HepG2 (cell line): Measurements from ENCODE around the gene CERS5. TPM values are rescaled to one million over a fixed set of nuclear protein-coding genes. Genes with fewer than 3 reads are reported as not detected.
A peak's percentile ranks its signal among the peaks of the same experiment; 100 is the strongest.

ENCODE experiments used
- CSRNP2 ChIP-seq: sonication (generic); formaldehyde crosslinking; conservative IDR thresholded peaks from 2 replicates; pipeline ENCODE4 v1.8.0; 2022; ENCODE audit warnings: low read depth, missing genetic modification reagents
- FOXK1 ChIP-seq: sonication (generic); formaldehyde crosslinking; IDR thresholded peaks from 2 replicates; pipeline ENCODE4 v1.4.0; 2020; ENCODE audit warnings: low read depth, missing genetic modification reagents, borderline replicate concordance
- GRHL1 ChIP-seq: sonication (generic); formaldehyde crosslinking; conservative IDR thresholded peaks from 2 replicates; pipeline ENCODE4 v1.8.0; 2022; ENCODE audit warnings: missing genetic modification reagents
- MYPOP ChIP-seq: sonication (generic); formaldehyde crosslinking; IDR thresholded peaks from 2 replicates; pipeline ENCODE4 v1.8.1; 2023; ENCODE audit warnings: mild to moderate bottlenecking, moderate library complexity, missing genetic modification reagents
- ZNF281 ChIP-seq: sonication (generic); formaldehyde crosslinking; IDR thresholded peaks from 2 replicates; pipeline ENCODE4 v1.4.0; 2020; ENCODE audit warnings: missing genetic modification reagents, borderline replicate concordance
- ZNF407 ChIP-seq: sonication (generic); formaldehyde crosslinking; IDR thresholded peaks from one replicate; pipeline ENCODE4 v1.5.1; 2020; ENCODE audit warnings: mild to moderate bottlenecking, missing genetic modification reagents; ENCODE audit errors: not compliant biosample characterization
- ZNF740 ChIP-seq: sonication (generic); formaldehyde crosslinking; IDR thresholded peaks from 2 replicates; pipeline ENCODE4 v1.4.0; 2020; ENCODE audit warnings: missing genetic modification reagents
- polyA plus RNA-seq, 8 experiments: library from polyadenylated mRNA; depleted of rRNA in 3 of 8; stranded (reverse) in 7 of 8; unstranded in 1 of 8; fragments of >200 nt; fragmentation: Illumina TruSeq in 4 of 8; extraction: Trizol in 4 of 8; gene quantifications; 2 replicates each; pipeline versions ENCODE4 v1.2.1 to v1.2.3, GENCODE V29; 2011 to 2016; ENCODE audit warnings: low read depth in 4 of 8, missing spikeins in 1 of 8, mixed read lengths in 1 of 8; ENCODE audit not compliant: insufficient read depth in 1 of 8
- total RNA-seq, 5 experiments: library from RNA; depleted of rRNA; stranded (reverse); fragments of >200 nt; fragmentation: Illumina TruSeq; extraction: Trizol; gene quantifications; 2 replicates each; pipeline ENCODE4 v1.2.3, GENCODE V29; 2016; ENCODE audit warnings: low read depth in 1 of 5

CERS5 gene
- total and polyA plus RNA-seq, 2 of the 13 experiments (the other 11 are each of a cell fraction or from before 2014, with no cell fraction given) = 22.3 to 48.8 TPM

GRCh38 chr12:50110127-50110761 is 56.9 kb downstream of the CERS5 start (continued):
- TF ChIP-seq GRHL1 (no peak), MYPOP (CRISPR knock-in tag) (no peak), ZNF281 (peak; percentile 81), ZNF740 (no peak), ZNF407 (CRISPR knock-in tag) (no peak), CSRNP2 (CRISPR knock-in tag) (no peak), FOXK1 (CRISPR knock-in tag) (no peak)
